ENCODE measurements around the gene CARD19.

DNA sequence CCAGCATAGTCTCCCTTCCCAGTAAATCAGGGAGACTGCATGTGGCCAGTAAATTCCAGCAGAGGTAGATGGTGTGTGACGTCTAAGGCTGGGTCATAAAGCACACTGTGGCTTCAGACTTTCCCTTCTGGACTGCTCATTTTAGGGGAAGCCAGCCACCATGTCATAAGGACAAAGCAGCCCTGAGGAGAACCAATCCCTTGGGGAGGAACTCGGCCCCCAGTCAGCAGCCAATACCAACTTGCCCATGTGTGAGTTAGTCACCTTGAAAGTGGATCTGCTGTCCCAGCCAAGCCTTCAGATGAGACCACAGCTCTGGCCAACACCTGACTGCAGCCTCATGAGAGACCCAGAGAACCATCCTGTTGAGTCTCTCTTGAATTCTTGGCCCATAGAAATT lies 52.7 kb downstream of the CARD19 start:
- TF ChIP-seq, protein P1, sequence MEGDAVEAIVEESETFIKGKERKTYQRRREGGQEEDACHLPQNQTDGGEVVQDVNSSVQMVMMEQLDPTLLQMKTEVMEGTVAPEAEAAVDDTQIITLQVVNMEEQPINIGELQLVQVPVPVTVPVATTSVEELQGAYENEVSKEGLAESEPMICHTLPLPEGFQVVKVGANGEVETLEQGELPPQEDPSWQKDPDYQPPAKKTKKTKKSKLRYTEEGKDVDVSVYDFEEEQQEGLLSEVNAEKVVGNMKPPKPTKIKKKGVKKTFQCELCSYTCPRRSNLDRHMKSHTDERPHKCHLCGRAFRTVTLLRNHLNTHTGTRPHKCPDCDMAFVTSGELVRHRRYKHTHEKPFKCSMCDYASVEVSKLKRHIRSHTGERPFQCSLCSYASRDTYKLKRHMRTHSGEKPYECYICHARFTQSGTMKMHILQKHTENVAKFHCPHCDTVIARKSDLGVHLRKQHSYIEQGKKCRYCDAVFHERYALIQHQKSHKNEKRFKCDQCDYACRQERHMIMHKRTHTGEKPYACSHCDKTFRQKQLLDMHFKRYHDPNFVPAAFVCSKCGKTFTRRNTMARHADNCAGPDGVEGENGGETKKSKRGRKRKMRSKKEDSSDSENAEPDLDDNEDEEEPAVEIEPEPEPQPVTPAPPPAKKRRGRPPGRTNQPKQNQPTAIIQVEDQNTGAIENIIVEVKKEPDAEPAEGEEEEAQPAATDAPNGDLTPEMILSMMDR (conservative IDR thresholded peaks at IDR 0.05; ENCODE audit: low read depth in 2 of 2): no peak
- TF ChIP-seq POLR2AphosphoS5 (IDR thresholded peaks at IDR 0.05; ENCODE audit: low read depth) (no peak), EZH2phosphoT487 (IDR thresholded peaks at IDR 0.05; ENCODE audit: unreplicated experiment) (no peak), EZH2 (IDR thresholded peaks at IDR 0.05; ENCODE audit: low read depth, unreplicated experiment) (no peak), ZNF331 (CRISPR knock-in tag; IDR thresholded peaks at IDR 0.05; ENCODE audit: low read depth) (no peak), JUNB (IDR thresholded peaks at IDR 0.05; ENCODE audit: unreplicated experiment) (no peak)
- TF ChIP-seq, protein P2, sequence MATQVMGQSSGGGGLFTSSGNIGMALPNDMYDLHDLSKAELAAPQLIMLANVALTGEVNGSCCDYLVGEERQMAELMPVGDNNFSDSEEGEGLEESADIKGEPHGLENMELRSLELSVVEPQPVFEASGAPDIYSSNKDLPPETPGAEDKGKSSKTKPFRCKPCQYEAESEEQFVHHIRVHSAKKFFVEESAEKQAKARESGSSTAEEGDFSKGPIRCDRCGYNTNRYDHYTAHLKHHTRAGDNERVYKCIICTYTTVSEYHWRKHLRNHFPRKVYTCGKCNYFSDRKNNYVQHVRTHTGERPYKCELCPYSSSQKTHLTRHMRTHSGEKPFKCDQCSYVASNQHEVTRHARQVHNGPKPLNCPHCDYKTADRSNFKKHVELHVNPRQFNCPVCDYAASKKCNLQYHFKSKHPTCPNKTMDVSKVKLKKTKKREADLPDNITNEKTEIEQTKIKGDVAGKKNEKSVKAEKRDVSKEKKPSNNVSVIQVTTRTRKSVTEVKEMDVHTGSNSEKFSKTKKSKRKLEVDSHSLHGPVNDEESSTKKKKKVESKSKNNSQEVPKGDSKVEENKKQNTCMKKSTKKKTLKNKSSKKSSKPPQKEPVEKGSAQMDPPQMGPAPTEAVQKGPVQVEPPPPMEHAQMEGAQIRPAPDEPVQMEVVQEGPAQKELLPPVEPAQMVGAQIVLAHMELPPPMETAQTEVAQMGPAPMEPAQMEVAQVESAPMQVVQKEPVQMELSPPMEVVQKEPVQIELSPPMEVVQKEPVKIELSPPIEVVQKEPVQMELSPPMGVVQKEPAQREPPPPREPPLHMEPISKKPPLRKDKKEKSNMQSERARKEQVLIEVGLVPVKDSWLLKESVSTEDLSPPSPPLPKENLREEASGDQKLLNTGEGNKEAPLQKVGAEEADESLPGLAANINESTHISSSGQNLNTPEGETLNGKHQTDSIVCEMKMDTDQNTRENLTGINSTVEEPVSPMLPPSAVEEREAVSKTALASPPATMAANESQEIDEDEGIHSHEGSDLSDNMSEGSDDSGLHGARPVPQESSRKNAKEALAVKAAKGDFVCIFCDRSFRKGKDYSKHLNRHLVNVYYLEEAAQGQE (IDR thresholded peaks at IDR 0.05; ENCODE audit: unreplicated experiment): no peak
